NCI-H345 treated with DMSO at 0.1 percent for 48 hours (cell line): Measurements from ENCODE around the gene DNM1L.
A peak's percentile ranks its signal among the peaks of the same experiment; 100 is the strongest.

Experiments used
- DNase-seq: peaks from one replicate; lab custom pipeline; 2025; ENCODE audit not compliant: unreplicated experiment; lab: John Stamatoyannopoulos, UW

The DNM1L gene

DNA sequence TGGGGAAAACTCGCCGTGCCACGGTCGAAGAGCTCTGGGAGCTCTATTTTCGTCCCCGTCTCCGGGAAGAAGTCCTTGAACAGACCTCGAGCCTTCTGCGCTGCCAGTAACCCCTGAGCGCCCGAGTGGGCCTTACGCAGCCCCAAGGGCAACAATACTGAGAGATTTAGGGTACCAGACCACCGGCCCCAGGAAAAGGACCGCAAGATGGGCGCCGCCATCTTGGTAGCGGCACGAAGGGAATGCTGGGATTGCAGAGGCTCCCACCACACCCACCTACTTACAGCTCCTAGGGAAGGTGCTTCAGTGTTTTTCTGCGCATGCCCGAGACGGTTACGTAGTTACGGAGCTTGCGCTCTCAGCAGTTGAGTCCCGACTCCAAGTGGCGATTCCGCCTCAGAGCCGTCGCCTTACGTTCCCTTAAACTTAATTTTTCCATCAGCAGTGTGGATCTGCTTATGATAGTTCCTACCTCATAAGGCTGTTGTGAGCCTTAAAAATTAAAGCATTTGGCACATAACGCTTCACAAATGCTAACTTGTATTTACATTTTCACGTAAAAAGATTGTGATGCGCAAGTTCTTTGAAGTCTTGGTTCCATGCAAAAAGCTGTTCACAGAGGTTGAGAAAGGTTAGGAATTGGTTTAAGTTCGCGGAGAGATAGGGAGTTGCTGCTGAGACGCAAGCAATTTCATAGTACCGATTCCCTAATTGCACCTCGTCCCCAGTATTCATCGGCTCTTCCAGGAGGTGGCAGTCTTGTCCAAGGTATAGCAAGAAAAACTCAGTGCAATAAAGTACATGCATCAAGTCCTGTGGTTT lies 76.8 kb downstream of the DNM1L start, which contains the start of gene YARS2:
Gene YARS2, minus strand, starts transcription at position 244 of the 822 bp plus-strand sequence. Its CDS starts 23 bp downstream, at position 221.
- DNase-seq, result peak; percentile 95

DNA sequence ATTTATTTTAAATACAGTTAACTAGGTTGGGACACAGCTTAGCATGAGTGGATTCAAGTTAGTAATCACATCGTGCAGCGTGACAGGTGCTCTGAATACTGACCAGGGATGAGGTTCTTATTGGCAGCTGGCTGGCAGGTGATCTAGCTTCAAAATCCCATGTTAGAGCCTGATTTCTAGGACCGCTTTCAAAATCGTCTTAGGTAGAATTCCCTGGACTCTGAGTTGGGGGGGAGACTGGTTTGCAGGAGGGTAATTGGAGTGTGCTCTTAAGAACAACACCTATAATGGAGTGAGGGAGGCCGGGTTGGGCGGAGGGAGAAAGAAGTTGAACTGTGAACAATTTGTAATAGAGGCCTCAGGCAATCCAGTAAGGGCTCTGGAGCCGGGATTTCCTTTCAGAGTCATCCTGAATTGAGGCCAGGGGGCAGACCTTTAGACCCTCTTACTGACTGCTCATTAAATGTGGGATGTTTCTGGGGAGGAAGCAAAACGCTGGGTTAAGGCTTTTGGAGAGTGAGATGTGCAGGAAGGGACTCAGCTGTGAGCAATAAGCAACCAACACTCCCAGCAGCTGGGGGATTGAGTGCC lies 77.5 kb downstream of the DNM1L start:
- DNase-seq, result no peak

DNA sequence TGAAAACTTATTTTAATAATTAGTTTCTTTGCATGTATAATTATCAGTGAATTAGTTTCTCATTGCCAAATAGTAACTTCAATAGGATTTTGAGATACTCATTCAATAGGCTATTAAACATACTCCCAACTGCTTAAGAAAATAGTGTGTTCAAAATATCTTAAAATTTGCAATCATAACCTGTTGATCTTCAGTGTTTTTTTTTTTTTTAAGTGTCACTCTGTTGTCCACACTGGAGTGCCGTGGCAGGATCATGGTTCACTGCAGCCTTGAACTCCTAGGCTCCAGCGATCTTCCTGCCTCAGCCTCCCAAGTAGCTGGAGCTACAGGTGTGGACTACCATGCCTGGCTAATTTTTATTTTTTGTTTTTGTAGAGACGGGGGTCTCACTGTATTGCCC lies 78.1 kb downstream of the DNM1L start:
- no peak for DNase-seq

DNA sequence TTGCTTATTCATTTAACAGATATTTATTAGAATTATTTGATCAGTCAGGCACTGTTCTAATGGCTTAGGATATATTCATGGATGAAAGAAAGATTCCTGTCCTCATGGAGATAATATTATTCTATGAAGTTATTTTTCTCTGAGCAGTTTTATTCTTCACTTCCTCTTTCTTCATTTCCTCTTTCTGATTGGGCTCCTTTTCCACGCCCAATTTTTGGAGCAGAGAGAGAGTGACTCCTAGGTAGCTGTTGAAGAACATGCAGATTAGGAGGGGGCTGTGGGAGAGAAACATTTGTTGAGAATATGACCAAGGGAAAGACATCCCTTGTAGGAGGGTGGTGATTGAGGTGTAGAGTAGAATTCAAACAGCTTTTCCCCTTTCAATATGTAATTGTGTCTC lies 82.6 kb downstream of the DNM1L start:
- no peak for DNase-seq

DNA sequence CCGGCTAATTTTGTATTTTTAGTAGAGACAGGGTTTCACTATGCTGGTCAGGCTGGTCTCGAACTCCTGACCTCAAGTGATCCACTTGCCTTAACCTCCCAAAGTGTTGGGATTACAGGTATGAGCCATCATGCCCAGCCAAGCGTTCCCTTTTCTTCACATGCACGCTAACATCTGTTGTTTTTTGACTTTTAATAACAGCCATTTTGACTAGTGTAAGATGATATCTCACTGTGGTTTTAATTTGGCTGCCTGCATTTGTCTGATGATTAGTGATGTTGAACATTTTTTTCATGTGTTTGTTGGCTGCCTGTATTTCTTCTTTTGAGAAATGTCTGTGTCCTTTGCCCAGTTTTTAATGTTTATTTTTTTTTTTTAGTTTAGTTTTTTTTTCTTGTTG lies 86.8 kb downstream of the DNM1L start:
- DNase-seq, result no peak

DNA sequence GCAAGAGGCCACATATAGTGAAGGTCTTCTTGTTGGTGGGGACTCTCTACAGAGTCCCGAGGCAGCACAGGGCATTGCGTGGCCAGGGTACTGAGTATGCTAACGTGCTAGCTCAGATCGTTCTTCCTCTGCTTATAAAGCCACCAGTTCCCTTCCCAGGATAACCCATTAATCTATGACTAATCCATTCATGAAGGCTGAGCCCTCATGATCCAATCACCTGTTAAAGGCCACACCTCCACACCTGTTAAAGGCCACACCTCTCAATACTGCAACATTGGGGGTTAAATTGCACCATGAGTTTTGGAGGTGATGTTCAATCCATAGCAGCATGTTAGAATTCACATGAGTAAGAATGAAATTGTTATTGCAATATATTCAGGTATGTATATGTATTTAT lies 89.4 kb downstream of the DNM1L start:
- no peak for DNase-seq

DNA sequence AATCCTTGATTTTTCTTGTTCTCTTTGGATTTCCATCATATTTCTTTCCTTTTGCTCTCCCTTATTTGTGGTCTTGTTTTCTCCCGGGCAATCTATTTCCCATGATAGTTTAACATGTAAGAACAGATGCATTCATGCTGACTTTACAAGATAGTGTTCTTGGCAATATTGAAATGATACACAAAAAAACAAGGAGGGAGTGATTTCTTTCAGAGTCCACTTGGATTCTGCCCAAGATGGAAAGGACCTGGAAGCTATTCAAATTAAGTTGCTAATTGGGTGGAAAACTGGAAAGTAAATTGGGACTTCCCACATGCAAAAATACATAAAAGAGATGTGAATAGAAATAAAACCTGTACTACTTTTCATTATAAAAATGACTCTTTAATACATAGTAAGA lies 91.0 kb downstream of the DNM1L start:
- DNase-seq, result no peak

DNA sequence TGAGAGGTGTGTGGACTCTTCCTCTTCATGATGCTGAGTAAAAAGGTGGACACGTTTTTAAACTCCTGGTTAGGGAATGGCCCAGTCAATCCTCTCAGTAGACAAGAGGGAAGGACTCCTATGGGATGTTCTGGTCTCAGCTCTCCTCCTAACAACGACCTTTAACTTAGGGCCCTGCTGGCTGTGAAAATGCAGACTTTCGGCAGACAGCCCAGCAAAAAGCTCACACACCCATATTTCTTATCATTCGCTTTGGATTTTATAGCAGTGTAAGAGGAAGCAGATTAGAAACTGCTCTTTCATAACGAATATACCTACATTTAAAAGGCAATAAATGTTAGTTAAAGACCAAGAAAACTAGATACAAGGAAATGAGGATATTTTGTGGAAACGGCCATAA lies 94.6 kb downstream of the DNM1L start:
- DNase-seq, result no peak

DNA sequence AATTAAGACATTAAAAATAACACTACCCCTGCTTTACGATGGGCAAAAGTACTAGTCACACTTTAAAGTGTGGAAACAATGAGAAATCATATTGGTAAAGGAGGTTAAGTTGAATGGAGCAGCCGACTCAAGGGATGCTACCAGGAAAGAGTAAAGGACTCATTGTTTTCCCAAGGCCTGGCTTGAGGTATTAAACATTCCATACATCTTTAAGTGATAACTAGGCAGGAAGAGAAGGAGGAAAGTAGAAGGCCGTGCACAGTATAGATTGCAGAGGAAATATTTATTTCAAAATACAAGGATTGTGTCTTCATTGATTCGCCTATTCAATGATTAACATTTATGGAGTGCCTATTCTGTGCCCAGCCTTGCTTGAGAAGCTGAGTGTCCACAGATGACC lies 97.2 kb downstream of the DNM1L start:
- no peak for DNase-seq

DNA sequence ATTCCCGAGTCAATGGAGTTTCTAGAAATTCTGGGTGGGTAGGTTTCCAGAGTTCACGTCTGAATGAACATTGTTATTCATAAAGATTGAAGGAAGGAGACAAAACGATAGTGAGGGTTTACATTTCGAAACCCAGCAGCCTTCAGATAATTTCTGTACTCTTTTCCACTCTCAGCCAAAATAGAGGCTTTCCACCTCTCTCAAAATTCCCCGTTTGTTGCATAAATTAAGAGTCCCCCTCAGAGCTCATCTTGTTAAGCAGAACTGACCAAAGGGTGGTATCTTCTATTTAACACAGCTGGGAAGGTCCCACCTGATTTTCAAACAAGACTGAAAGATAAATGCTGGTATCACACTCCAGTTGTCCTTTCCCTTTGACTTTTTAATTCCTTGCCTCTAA lies 98.1 kb downstream of the DNM1L start:
- no peak for DNase-seq

DNA sequence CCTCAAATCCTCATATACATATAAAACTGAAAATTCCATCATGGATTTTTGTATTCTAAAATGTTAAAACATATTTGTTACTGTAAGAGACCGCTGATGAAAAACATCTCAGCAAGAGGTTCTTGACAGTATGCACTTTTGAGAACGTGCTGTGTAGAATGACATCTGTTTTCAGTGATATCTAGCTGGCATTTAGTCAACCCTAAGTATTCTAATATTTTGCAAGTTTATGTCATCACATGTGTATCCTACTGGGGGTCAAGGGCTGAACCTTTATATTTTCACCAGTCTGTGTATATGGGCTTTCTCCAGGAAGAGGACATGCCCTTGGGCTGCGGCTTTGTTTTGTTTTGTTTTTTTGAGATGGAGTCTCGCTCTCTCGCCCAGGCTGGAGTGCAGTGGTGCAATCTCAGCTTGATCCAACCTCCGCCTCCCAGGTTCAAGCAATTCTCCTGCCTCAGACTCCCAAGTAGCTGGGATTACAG lies 98.6 kb downstream of the DNM1L start:
- no peak for DNase-seq

DNA sequence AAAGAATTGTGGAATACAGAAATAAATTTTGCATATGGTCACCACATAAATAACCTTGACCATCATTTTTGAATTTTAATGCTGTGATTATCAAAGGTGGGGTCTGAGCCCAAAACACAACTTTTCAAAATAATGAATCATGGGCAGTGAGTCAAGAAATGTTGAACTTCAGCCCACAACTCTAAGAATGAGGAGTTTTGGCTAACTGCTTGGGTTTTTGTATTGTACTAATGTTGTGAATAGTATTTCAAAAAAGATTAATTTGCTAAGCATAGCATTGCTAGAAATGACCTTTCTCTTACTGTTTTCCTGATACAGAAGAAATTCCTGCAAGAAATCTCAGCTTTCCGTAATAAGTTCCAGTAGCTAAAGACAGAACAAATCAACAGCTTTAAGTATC lies 101.0 kb downstream of the DNM1L start:
- DNase-seq, result no peak

DNA sequence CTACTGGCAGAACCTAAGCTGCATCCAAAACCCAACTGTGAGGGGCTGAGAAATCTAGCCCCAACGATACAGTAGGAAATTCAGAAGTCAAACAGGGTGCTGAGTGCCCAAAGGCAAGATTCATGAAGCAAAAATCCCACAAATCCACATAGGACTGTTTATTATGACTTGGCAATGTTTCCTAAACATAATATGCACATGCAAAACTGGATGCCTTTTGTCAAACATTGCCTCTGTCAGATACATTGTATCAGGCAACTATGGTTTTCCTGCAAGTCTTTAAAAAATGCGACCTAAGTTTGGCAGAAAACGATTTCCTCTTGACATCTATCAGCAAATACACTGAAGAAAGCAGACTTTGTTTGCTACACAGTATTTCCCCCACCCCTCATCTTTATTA lies 103.9 kb downstream of the DNM1L start:
- no peak for DNase-seq

DNA sequence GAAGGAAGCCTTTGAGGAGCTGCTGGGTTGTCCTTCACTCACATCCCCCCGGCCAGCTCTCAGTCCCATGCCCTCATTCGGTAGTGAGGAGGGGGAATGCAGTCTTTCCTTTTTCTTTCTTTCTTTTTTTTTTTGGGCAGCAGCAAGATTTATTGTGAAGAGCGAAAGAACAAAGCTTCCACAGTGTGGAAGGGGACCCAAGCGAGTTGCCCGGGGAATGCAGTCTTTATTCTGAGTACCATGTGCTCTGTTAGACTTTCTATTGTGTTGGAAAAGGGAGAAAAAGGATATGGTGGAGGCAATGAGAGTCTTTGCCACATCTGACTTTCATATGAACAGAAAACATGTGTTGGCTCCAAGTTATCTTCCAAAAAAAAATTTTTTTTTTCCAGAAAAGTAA lies 106.5 kb downstream of the DNM1L start:
- no peak for DNase-seq

DNA sequence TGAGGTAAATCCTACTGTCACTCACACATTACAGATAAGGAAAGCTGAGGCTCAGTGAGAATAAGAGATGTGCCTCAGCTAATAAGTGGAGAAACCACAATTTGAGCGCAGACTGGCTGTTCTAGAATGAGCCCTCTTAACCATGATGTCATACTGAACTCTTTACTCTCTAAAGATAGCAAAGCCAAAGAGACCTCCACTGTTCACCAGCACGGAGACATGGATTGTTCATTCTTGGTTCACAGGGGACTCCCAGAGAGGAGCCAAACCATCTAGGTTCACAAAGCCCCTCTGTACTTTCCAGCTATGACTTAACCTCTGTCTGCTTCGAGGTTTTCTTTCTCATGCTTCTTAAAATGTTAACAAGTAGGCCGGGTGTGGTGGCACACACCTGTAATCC lies 109.3 kb downstream of the DNM1L start:
- no peak for DNase-seq

DNA sequence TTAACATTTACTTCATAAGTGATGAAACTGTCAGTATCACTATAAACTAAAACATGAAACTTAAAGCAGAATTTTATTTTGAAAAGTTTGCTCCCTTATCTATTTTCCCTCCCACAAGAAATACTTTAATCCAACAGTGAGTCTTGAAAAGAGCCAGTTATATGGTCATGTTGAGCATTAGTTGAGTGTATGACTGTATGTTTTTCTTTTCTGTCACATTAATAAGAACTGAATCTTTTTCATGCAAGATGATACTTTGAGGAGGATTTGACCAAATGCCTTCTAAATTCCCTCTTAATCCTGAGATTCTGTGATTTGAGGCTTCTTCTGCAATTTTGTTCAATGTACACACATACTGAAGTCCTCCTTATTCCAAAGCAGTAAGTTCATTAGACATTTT lies 110.3 kb downstream of the DNM1L start:
- DNase-seq, result no peak

DNA sequence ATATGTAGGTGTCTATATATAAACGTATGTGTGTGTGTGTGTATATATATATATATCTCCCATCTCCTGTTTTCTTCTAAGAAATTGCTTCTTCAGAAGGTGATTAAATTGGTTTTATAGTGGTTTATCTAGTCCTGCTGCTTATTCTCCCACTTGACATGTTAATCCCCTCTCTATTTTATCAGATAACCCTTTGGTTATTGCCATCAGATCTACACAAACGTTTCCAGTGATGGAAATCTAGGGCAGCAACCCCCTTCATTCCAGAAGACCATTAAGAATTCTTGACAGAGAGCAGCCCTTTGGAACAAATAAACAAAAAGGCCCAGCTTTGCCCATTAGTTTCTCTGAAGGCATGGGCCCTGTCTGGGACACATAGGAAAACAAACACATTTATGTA lies 110.8 kb downstream of the DNM1L start:
- DNase-seq, result no peak

DNA sequence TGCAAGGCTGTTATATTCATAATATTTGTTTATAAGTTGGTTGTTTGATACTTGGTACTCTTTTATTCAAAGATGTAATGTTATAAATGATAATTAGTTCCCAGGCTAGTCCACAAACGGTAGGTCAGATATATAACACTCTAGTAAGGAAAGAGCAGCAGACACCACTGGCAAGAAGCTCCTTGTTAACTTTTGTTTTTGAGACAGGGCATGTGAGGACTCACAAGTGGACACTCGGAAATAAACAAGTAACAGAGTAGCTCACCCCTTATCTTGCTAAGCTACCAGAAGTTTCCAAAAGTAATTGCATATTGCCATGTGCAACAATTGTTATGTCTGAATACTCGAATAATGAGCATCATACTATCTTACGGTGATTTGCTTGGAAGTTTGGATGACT lies 115.2 kb downstream of the DNM1L start:
- DNase-seq, result no peak
